GM04503 (cell line): ENCODE data around the gene ARID3B.
"Not testable (repeated sequence)": the region's sequence is repeated elsewhere in the genome, so short reads cannot be mapped to it uniquely, and the experiment has no call there.

Experiments
- DNase-seq: peaks from one replicate; pipeline ENCODE4 v3.0.0-alpha.2; 2012; ENCODE audit warnings: low read depth

The ARID3B gene

GRCh38 chr15:74540761-74541493, at the start of gene ARID3B:
Gene ARID3B (plus strand): TSS chr15:74541220. CDS start chr15:74543937, 2,717 bp downstream.
- peak; percentile 76 for DNase-seq

- DNase-seq = no peak
These were observed 44.4 kb upstream of the ARID3B start for GRCh38 chr15:74496648-74497047.

- DNase-seq = no peak
These were observed 43.4 kb upstream of the ARID3B start for GRCh38 chr15:74497584-74497983.

GRCh38 chr15:74499366-74499765, 41.7 kb upstream of the ARID3B start:
- DNase-seq = no peak

GRCh38 chr15:74500401-74500800, 40.6 kb upstream of the ARID3B start:
- DNase-seq = no peak

- no peak for DNase-seq
These were observed 38.7 kb upstream of the ARID3B start for GRCh38 chr15:74502301-74502700.

- no peak for DNase-seq
These were observed 36.6 kb upstream of the ARID3B start for GRCh38 chr15:74504418-74504817.

GRCh38 chr15:74504836-74505235, 36.2 kb upstream of the ARID3B start:
- DNase-seq = no peak

GRCh38 chr15:74505837-74506514, 35.0 kb upstream of the ARID3B start:
- DNase-seq = peak; percentile 34

GRCh38 chr15:74506515-74506840, 34.5 kb upstream of the ARID3B start:
- no peak for DNase-seq

GRCh38 chr15:74511583-74511982, 29.4 kb upstream of the ARID3B start:
- no peak for DNase-seq

GRCh38 chr15:74514059-74514458, 27.0 kb upstream of the ARID3B start:
- not testable (repeated sequence) for DNase-seq

- no peak for DNase-seq
These were observed 23.9 kb upstream of the ARID3B start for GRCh38 chr15:74517096-74517495.

- no peak for DNase-seq
These were observed 21.7 kb upstream of the ARID3B start for GRCh38 chr15:74519311-74519710.

GRCh38 chr15:74520407-74520806, 20.6 kb upstream of the ARID3B start:
- DNase-seq = no peak

GRCh38 chr15:74523982-74524381, 17.0 kb upstream of the ARID3B start:
- DNase-seq = no peak

- no peak for DNase-seq
These were observed 15.7 kb upstream of the ARID3B start for GRCh38 chr15:74525309-74525708.

GRCh38 chr15:74525945-74526344, 15.1 kb upstream of the ARID3B start:
- DNase-seq = no peak

GRCh38 chr15:74528876-74529275, 12.1 kb upstream of the ARID3B start:
- no peak for DNase-seq

- no peak for DNase-seq
These were observed 11.1 kb upstream of the ARID3B start for GRCh38 chr15:74529921-74530320.

- DNase-seq = no peak
These were observed 10.3 kb upstream of the ARID3B start for GRCh38 chr15:74530771-74531143.

GRCh38 chr15:74531144-74531811, 9.7 kb upstream of the ARID3B start:
- DNase-seq = no peak

- no peak for DNase-seq
These were observed 5.5 kb upstream of the ARID3B start for GRCh38 chr15:74535388-74536084.
